H9 (cell line): Measurements from ENCODE around the gene KIF12. TPM values are rescaled to one million over a fixed set of nuclear protein-coding genes. Genes with fewer than 3 reads are reported as not detected.

ENCODE experiments used
- DNase-seq: peaks from one replicate; pipeline ENCODE4 v3.0.0-alpha.2; 2017
- H2AFZ ChIP-seq: one replicate; pipeline ENCODE4 v1.6.1; 2013; ENCODE audit warnings: mild to moderate bottlenecking, low read length, control low read depth, moderate library complexity
- H2AK5ac ChIP-seq: 2 replicates; pipeline ENCODE4 v1.6.1; 2013; ENCODE audit warnings: low read length, control low read depth, mixed read lengths; ENCODE audit not compliant: insufficient read length
- H2BK120ac ChIP-seq: one replicate; pipeline ENCODE4 v1.6.1; 2013; ENCODE audit warnings: low read depth, mild to moderate bottlenecking, low read length, control low read depth, inconsistent platforms; ENCODE audit not compliant: poor library complexity, severe bottlenecking
- H2BK12ac ChIP-seq: 2 replicates; pipeline ENCODE4 v1.6.1; 2013; ENCODE audit warnings: low read length, control low read depth, mixed read lengths, low read depth; ENCODE audit not compliant: insufficient read length
- H2BK15ac ChIP-seq: 2 replicates; pipeline ENCODE4 v1.6.1; 2013; ENCODE audit warnings: low read depth, low read length, control low read depth
- H2BK20ac ChIP-seq: one replicate; pipeline ENCODE4 v1.6.1; 2013; ENCODE audit warnings: low read depth, mild to moderate bottlenecking, low read length, control low read depth, inconsistent platforms; ENCODE audit not compliant: poor library complexity, severe bottlenecking
- H2BK5ac ChIP-seq: 2 replicates; pipeline ENCODE4 v1.6.1; 2013; ENCODE audit warnings: low read length, control low read depth, mixed read lengths; ENCODE audit not compliant: insufficient read length
- H3K14ac ChIP-seq: 2 replicates; pipeline ENCODE4 v1.6.1; 2013; ENCODE audit warnings: low read length, control low read depth; ENCODE audit not compliant: insufficient read depth
- H3K18ac ChIP-seq: 2 replicates; pipeline ENCODE4 v1.6.1; 2013; ENCODE audit warnings: low read depth, mild to moderate bottlenecking, mixed read lengths, low read length, control low read depth; ENCODE audit not compliant: insufficient read length
- H3K23ac ChIP-seq: 2 replicates; pipeline ENCODE4 v1.6.1; 2013; ENCODE audit warnings: low read length, control low read depth, mixed read lengths, low read depth; ENCODE audit not compliant: insufficient read length
- H3K23me2 ChIP-seq: 2 replicates; pipeline ENCODE4 v1.6.1; 2013; ENCODE audit warnings: low read depth, mild to moderate bottlenecking, mixed read lengths, low read length, control low read depth; ENCODE audit not compliant: insufficient read length, poor library complexity, severe bottlenecking
- H3K27ac ChIP-seq: 2 replicates; pipeline ENCODE4 v1.5.1; 2013; ENCODE audit warnings: low read length, control low read depth, mixed read lengths, low read depth; ENCODE audit not compliant: insufficient read length
- H3K27me3 ChIP-seq: 2 replicates; pipeline ENCODE4 v1.6.1; 2013; ENCODE audit warnings: low read length, control low read depth, inconsistent platforms; ENCODE audit not compliant: insufficient read depth
- H3K4ac ChIP-seq: 2 replicates; pipeline ENCODE4 v1.6.1; 2013; ENCODE audit warnings: low read depth, mild to moderate bottlenecking, control low read depth, inconsistent platforms, low read length, moderate library complexity
- H3K4me1 ChIP-seq: 2 replicates; pipeline ENCODE4 v1.6.1; 2013; ENCODE audit warnings: low read length, control low read depth, inconsistent platforms; ENCODE audit not compliant: insufficient read depth
- H3K4me2 ChIP-seq: 2 replicates; pipeline ENCODE4 v1.6.1; 2013; ENCODE audit warnings: low read length, control low read depth, mixed read lengths; ENCODE audit not compliant: insufficient read length, insufficient read depth
- H3K56ac ChIP-seq: 2 replicates; pipeline ENCODE4 v1.6.1; 2013; ENCODE audit warnings: low read depth, mild to moderate bottlenecking, mixed read lengths, low read length, control low read depth; ENCODE audit not compliant: insufficient read length
- H3K79me1 ChIP-seq: 2 replicates; pipeline ENCODE4 v1.6.1; 2013; ENCODE audit warnings: low read depth, mild to moderate bottlenecking, moderate library complexity, low read length, control low read depth, inconsistent platforms; ENCODE audit not compliant: insufficient read depth, poor library complexity, severe bottlenecking
- H3K79me2 ChIP-seq: 2 replicates; pipeline ENCODE4 v1.6.1; 2013; ENCODE audit warnings: low read length, control low read depth, inconsistent platforms; ENCODE audit not compliant: insufficient read depth
- H3K9ac ChIP-seq: 2 replicates; pipeline ENCODE4 v1.6.1; 2013; ENCODE audit warnings: low read length, control low read depth, mixed read lengths; ENCODE audit not compliant: insufficient read length; ENCODE audit errors: extremely low read depth
- H3K9me3 ChIP-seq: one replicate; pipeline ENCODE4 v1.6.1; 2013; ENCODE audit warnings: low read depth, low read length, inconsistent platforms; ENCODE audit not compliant: control insufficient read depth
- H3T11ph ChIP-seq: one replicate; pipeline ENCODE4 v1.6.1; 2013; ENCODE audit warnings: mild to moderate bottlenecking, low read length, control low read depth, inconsistent platforms
- H4K20me1 ChIP-seq: one replicate; pipeline ENCODE4 v1.6.1; 2013; ENCODE audit not compliant: control insufficient read depth, insufficient read length, insufficient read depth
- H4K5ac ChIP-seq: 2 replicates; pipeline ENCODE4 v1.6.1; 2013; ENCODE audit warnings: low read depth, mild to moderate bottlenecking, mixed read lengths, low read length, control low read depth; ENCODE audit not compliant: insufficient read length
- H4K8ac ChIP-seq: replicated peaks from 2 replicates; pipeline ENCODE4 v1.6.1; 2013; ENCODE audit warnings: low read length, control low read depth, mixed read lengths, low read depth; ENCODE audit not compliant: insufficient read length
- H4K91ac ChIP-seq: 2 replicates; pipeline ENCODE4 v1.6.1; 2013; ENCODE audit warnings: low read depth, mild to moderate bottlenecking, moderate library complexity, mixed read lengths, low read length, control low read depth; ENCODE audit not compliant: insufficient read length
- H3K27ac Mint-ChIP-seq, 3 experiments: 2 replicates in 2 of 3; 3 replicates in 1 of 3; pipeline ENCODE4 v1.8.0; 2020 to 2021; ENCODE audit warnings: mixed read lengths in 3 of 3, mild to moderate bottlenecking in 1 of 3, moderate library complexity in 1 of 3
- H3K27me3 Mint-ChIP-seq: 2 replicates; pipeline ENCODE4 v1.8.0; 2021; ENCODE audit warnings: low read depth, mild to moderate bottlenecking, moderate library complexity, mixed read lengths
- H3K36me3 Mint-ChIP-seq, 3 experiments: 2 replicates in 2 of 3; 3 replicates in 1 of 3; pipeline ENCODE4 v1.8.0; 2020 to 2021; ENCODE audit warnings: low read depth in 3 of 3, mixed read lengths in 3 of 3; ENCODE audit not compliant: insufficient read depth in 1 of 3
- H3K4me1 Mint-ChIP-seq, 2 experiments: 2 replicates each; pipeline ENCODE4 v1.8.0; 2020; ENCODE audit warnings: mixed read lengths in 2 of 2
- H3K4me3 Mint-ChIP-seq, 2 experiments: 2 replicates in 1 of 2; 3 replicates in 1 of 2; pipeline ENCODE4 v1.8.0; 2020 to 2021; ENCODE audit warnings: mild to moderate bottlenecking in 2 of 2, mixed read lengths in 2 of 2, moderate library complexity in 1 of 2
- H3K9me3 Mint-ChIP-seq, 2 experiments: 2 replicates in 1 of 2; 3 replicates in 1 of 2; pipeline ENCODE4 v1.8.0; 2020; ENCODE audit warnings: mild to moderate bottlenecking in 2 of 2, mixed read lengths in 2 of 2, moderate library complexity in 1 of 2
- CTCF ChIP-seq: fragments of 200-600 bp; sonication (generic); conservative IDR thresholded peaks from 3 replicates; pipeline ENCODE4 v1.8.0; 2021; ENCODE audit warnings: antibody characterized with exemption, mild to moderate bottlenecking
- WGBS: extraction: QIAGEN DNeasy Blood & Tissue Kit; methylation state at CpG from one replicate; pipeline ENCODE4 v1.1.7; 2013; ENCODE audit warnings: missing lambda C conversion rate, low lambda C conversion rate, mixed read lengths; ENCODE audit not compliant: insufficient read length; ENCODE audit errors: extremely low coverage; 5-methylcytosine and 5-hydroxymethylcytosine counted together
- total RNA-seq: library from RNA; stranded (reverse); gene quantifications from 2 replicates; pipeline ENCODE4 v1.2.1, GENCODE V29; 2021

KIF12 gene
- total RNA-seq, 1 experiment from 2014 or later: 3.3 TPM

GRCh38 chr9:114053246-114054005, 45.7 kb downstream of the KIF12 start:
- Histone ChIP-seq H3K27ac (no peak overlapping the region), H3K4ac (no peak overlapping the region)
- no CpG with 5 or more reads among the region's 8 CpGs for WGBS

More at GRCh38 chr9:114053246-114054005, 45.7 kb downstream of the KIF12 start:
- H4K5ac ChIP-seq: no peak overlapping the region
- H3K4me2 ChIP-seq: no peak overlapping the region
- no peaks in the 10 kb centered on the region for H3K23me2 ChIP-seq
- H3K9me3 Mint-ChIP-seq: no peaks in the 10 kb centered on the region; a peak in 1 of 5 replicates
- no peak overlapping the region for H3K18ac ChIP-seq
- no peak overlapping the region for H2BK5ac ChIP-seq
- H2AK5ac ChIP-seq: no peak overlapping the region
- H4K91ac ChIP-seq: no peak overlapping the region
- H2BK20ac ChIP-seq: no peak overlapping the region
- peak; percentile 17 for DNase-seq
- no peaks in the 10 kb centered on the region for H3K4me1 ChIP-seq
- no peak overlapping the region for H3T11ph ChIP-seq
- H2BK12ac ChIP-seq: no peak overlapping the region
- H3K27ac Mint-ChIP-seq: no peak overlapping the region
- no peak overlapping the region for H3K56ac ChIP-seq
- H2AFZ ChIP-seq: no peak overlapping the region
- peaks cover 2 to 11% of the 10 kb centered on the region in 2 experiments for H3K4me1 Mint-ChIP-seq
- H4K8ac ChIP-seq: no peak overlapping the region
- no peaks in the 10 kb centered on the region for H3K9me3 ChIP-seq
- H3K36me3 Mint-ChIP-seq: peaks cover 16 to 52% (median 43%) of the 10 kb centered on the region in 3 experiments; a peak in 6 of 7 replicates
- H3K27me3 Mint-ChIP-seq: no peaks in the 10 kb centered on the region
- H3K27me3 ChIP-seq: no peaks in the 10 kb centered on the region
- no peak overlapping the region for H3K4me3 Mint-ChIP-seq
- H3K79me1 ChIP-seq: no peaks in the 10 kb centered on the region
- no peak overlapping the region for H3K23ac ChIP-seq
- no peaks in the 10 kb centered on the region for H3K79me2 ChIP-seq
- H3K9ac ChIP-seq: no peak overlapping the region
- no peak overlapping the region for H2BK15ac ChIP-seq
- H2BK120ac ChIP-seq: no peak overlapping the region
- no peaks in the 10 kb centered on the region for H4K20me1 ChIP-seq
- no peak overlapping the region for H3K14ac ChIP-seq
- no peak for TF ChIP-seq CTCF
